ENCODE measurements around the gene AKT1.

AKT1 gene

GRCh38 chr14:104824353-104824997 is 28.9 kb upstream of the AKT1 start:
- ChIA-PET CTCF (interaction anchor here (3.5 kb wide), 1 partner anchor 55 kb away, joined by 59 read pairs; no protein-coding TSS in a partner anchor), POLR2A (no interaction called here)
- no peak for DNase-seq (ENCODE audit: extremely low spot score)
- TF ChIP-seq, protein P1, sequence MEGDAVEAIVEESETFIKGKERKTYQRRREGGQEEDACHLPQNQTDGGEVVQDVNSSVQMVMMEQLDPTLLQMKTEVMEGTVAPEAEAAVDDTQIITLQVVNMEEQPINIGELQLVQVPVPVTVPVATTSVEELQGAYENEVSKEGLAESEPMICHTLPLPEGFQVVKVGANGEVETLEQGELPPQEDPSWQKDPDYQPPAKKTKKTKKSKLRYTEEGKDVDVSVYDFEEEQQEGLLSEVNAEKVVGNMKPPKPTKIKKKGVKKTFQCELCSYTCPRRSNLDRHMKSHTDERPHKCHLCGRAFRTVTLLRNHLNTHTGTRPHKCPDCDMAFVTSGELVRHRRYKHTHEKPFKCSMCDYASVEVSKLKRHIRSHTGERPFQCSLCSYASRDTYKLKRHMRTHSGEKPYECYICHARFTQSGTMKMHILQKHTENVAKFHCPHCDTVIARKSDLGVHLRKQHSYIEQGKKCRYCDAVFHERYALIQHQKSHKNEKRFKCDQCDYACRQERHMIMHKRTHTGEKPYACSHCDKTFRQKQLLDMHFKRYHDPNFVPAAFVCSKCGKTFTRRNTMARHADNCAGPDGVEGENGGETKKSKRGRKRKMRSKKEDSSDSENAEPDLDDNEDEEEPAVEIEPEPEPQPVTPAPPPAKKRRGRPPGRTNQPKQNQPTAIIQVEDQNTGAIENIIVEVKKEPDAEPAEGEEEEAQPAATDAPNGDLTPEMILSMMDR (IDR thresholded peaks at IDR 0.05; ENCODE audit: control extremely low read depth, extremely low read depth, low read depth, missing control alignments), result no peak

DNA sequence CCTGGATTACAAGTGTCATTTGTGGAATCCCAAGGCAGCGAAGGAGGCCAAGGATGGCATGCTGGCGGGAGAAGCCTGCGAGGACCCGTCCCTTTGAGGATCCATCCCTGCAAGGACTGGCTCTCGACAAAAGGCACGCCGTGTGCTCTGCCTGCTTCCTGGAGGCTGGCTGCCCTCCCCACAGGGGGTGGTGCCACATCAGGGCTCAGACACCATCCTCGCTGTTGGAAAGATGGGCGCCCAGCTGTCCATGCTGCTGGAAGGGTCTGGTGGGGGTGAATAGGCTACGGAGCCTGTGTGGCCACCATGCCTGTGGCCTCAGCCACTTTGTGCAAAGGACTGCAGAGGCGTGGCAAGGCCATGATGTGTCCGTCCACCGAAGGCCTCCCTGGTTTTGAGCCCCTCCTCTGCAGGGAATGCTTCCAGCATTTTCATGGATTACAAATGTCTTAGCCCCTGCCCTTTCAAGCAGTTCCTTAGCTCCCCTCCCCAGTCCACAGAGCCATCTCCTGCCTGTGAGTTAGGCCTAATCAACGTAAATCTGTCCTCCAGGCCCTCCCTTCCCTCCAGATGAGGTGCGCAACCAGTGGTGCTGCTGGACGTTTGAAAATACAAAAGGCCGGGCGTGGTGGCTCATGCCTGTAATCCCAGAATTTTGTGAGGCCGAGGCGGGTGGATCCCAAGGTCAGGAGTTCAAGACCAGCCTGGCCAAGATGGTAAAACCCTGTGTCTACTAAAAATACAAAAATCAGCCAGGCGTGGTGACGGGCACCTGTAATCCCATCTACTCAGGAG is 27.5 kb upstream of the AKT1 start:
- POLR2A ChIA-PET, result no interaction called here

DNA sequence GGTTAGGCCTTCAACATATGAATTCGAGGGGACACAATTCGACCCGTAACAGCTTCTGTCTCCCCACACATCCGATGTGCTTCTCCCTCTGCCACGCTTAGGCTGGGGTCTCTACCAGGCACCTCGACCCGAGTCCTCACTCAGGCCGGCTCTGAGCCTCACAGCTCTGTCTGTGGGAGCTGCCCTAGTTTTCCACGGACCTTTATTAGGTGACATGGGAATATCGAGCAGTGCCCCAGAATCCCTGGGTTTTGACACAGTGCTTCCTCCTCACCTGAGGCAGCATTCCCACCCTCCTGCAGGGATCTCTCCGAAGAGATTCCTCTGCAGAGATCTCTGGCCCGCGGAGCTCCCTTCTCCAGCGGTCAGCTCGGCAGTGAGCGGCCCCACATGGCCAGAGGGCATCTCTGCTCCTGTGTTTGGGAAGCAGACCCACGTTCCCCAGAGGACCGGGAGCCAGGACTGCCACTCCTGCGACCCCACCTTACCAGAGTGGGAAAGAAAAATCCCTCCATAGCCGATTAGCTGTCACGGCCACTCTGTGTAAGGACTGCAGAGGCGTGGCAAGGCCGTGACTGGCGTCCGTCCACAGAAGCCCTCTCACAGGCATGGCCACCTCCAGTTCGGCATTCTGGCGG is 26.5 kb upstream of the AKT1 start:
- no peak for DNase-seq (ENCODE audit: extremely low spot score)
- TF ChIP-seq, protein P1 (IDR thresholded peaks at IDR 0.05; ENCODE audit: control extremely low read depth, extremely low read depth, low read depth, missing control alignments), result no peak
- ChIA-PET CTCF (interaction anchor here (1.1 to 2.0 kb wide), 2 partner anchors 53 to 54 kb away, joined by 3 to 10 read pairs; no protein-coding TSS in a partner anchor), POLR2A (no interaction called here)

More for the DNA sequence above, 27.5 kb upstream of the AKT1 start:
- CTCF ChIA-PET, result interaction anchor here (1.1 kb wide), 1 partner anchor 54 kb away, joined by 3 read pairs; no protein-coding TSS in a partner anchor
- no peak for DNase-seq (ENCODE audit: extremely low spot score)
- TF ChIP-seq, protein P1 (IDR thresholded peaks at IDR 0.05; ENCODE audit: control extremely low read depth, extremely low read depth, low read depth, missing control alignments), result no peak

DNA sequence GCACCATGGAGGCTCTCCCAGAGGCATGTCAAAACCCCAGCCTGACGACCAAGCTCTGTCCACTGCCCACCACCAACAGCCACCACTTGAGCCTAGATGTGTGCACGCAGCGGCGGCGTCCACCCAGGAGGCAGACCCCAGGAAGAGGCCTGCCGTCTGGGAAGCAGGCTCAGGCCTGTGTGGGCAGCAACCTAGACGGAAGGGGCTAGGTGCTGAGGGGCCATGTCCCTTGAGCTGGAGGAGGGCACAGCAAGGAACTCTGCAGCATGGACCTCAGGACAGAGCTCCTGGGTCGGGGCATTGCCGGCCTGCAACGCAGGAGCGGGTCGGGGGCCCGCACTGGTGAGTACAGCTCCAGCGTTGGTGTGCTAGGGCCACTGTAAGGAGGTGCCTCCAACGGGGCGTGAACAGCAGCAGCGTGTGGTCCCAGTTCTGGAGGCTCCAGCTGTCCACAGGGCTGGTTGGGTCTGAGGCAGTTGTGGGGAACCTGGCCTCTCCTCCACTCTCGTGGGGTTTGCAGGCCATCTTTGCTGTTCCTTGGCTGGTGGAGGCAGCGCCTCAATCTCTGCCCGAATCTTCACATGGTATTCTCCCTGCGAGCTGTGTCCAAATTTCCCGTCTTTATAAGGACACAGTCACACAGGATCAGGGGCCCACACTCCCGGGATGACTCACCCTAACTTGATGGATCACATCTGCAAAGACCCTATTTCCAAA is 25.8 kb upstream of the AKT1 start:
- ChIA-PET CTCF (interaction anchor here (2.0 kb wide), 1 partner anchor 53 kb away, joined by 10 read pairs; no protein-coding TSS in a partner anchor), POLR2A (no interaction called here)
- TF ChIP-seq, protein P1 (IDR thresholded peaks at IDR 0.05; ENCODE audit: control extremely low read depth, extremely low read depth, low read depth, missing control alignments), result no peak
- DNase-seq (ENCODE audit: extremely low spot score), result no peak

- CTCF ChIA-PET, result interaction anchor here (2.0 kb wide), 1 partner anchor 52 kb away, joined by 10 read pairs; no protein-coding TSS in a partner anchor
- TF ChIP-seq, protein P1 (IDR thresholded peaks at IDR 0.05; ENCODE audit: control extremely low read depth, extremely low read depth, low read depth, missing control alignments), result no peak
- POLR2A ChIA-PET, result no interaction called here
- DNase-seq (ENCODE audit: extremely low spot score), result no peak
Measured at GRCh38 chr14:104820669-104821228, 25.2 kb upstream of the AKT1 start.

Data from GM10248 (cell line).